Hindlimb muscle (tissue), 1 donor: ENCODE data around the gene FAS. TPM values are rescaled to one million over a fixed set of nuclear protein-coding genes. Genes with fewer than 3 reads are reported as not detected.
A peak's percentile ranks its signal among the peaks of the same experiment; 100 is the strongest.

Experiments
- DNase-seq: peaks from one replicate; pipeline ENCODE4 v3.0.0-alpha.2; 2013
- polyA plus RNA-seq: library from polyadenylated mRNA; unstranded; fragments of 120-200 nt; gene quantifications from one replicate; pipeline ENCODE4 v1.2.1, GENCODE V29; 2013; ENCODE audit not compliant: insufficient read length

Gene FAS
- 10.5 TPM for polyA plus RNA-seq

GRCh38 chr10:88990384-88991160, at the start of gene FAS:
TSS of gene FAS (plus strand) at chr10:88990798. CDS start at chr10:88990877, 79 bp downstream.
- peak; percentile 69 for DNase-seq

GRCh38 chr10:88941026-88941425, 49.6 kb upstream of the FAS start:
- no peak for DNase-seq

- DNase-seq: no peak
Observed at GRCh38 chr10:88943778-88944177, 46.8 kb upstream of the FAS start.

GRCh38 chr10:88944813-88945212, 45.8 kb upstream of the FAS start:
- DNase-seq: no peak

- no peak for DNase-seq
Observed at GRCh38 chr10:88946200-88946599, 44.4 kb upstream of the FAS start.

GRCh38 chr10:88946965-88947590, 43.5 kb upstream of the FAS start:
- no peak for DNase-seq

- no peak for DNase-seq
Observed at GRCh38 chr10:88949051-88949450, 41.5 kb upstream of the FAS start.

- DNase-seq: no peak
Observed at GRCh38 chr10:88949912-88950837, 40.4 kb upstream of the FAS start.

- DNase-seq: peak; percentile 58
Observed at GRCh38 chr10:88952647-88953111, 37.9 kb upstream of the FAS start, which contains the start of gene ACTA2. TSS of gene ACTA2 (minus strand) at chr10:88952773. CDS start at chr10:88948930, 3,843 bp downstream.

- DNase-seq: no peak
Observed at GRCh38 chr10:88953662-88954061, 36.9 kb upstream of the FAS start.

GRCh38 chr10:88954458-88955083, 36.0 kb upstream of the FAS start:
- no peak for DNase-seq

- DNase-seq: no peak
Observed at GRCh38 chr10:88957381-88957780, 33.2 kb upstream of the FAS start.

- DNase-seq: no peak
Observed at GRCh38 chr10:88958721-88959120, 31.9 kb upstream of the FAS start.

GRCh38 chr10:88960802-88961201, 29.8 kb upstream of the FAS start:
- DNase-seq: no peak

- no peak for DNase-seq
Observed at GRCh38 chr10:88961266-88961665, 29.3 kb upstream of the FAS start.

GRCh38 chr10:88962336-88962735, 28.3 kb upstream of the FAS start:
- no peak for DNase-seq

- no peak for DNase-seq
Observed at GRCh38 chr10:88963318-88963717, 27.3 kb upstream of the FAS start.

GRCh38 chr10:88964360-88964759, 26.2 kb upstream of the FAS start:
- DNase-seq: no peak

- DNase-seq: no peak
Observed at GRCh38 chr10:88964869-88965415, 25.7 kb upstream of the FAS start.

GRCh38 chr10:88966797-88967196, 23.8 kb upstream of the FAS start:
- no peak for DNase-seq

GRCh38 chr10:88968391-88968790, 22.2 kb upstream of the FAS start:
- no peak for DNase-seq
